22Rv1 (cell line): ENCODE results near the gene ARMC2.

Experiments
- CTCF ChIP-seq: fragments of 450-650 bp; IDR thresholded peaks from 2 replicates; pipeline ENCODE4 v1.5.1; 2017; ENCODE audit warnings: mild to moderate bottlenecking
- ZFX ChIP-seq: fragments of 450-650 bp; IDR thresholded peaks from 2 replicates; pipeline ENCODE4 v1.6.1; 2017; ENCODE audit warnings: antibody characterized with exemption, borderline replicate concordance

- TF ChIP-seq ZFX = no peak
- no peak for TF ChIP-seq CTCF
These were observed 48.0 kb downstream of the ARMC2 start for GRCh38 chr6:108896111-108896661.
